IMR-90 (cell line): ENCODE measurements around the gene OTULINL. TPM values are rescaled to one million over a fixed set of nuclear protein-coding genes. Genes with fewer than 3 reads are reported as not detected.

Experiments used
- ATAC-seq: fragments of 200-7000 bp; cut with Tn5 transposase; 2 replicates; pipeline ENCODE4 v1.9.1; 2020; ENCODE audit warnings: low read depth, mild to moderate bottlenecking, moderate library complexity
- BruUV-seq: library from RNA; stranded (reverse); fragments of 400-500 nt; replicated peaks from 2 replicates; lab custom pipeline; 2021; lab: Mats Ljungman, UMichigan
- CTCF ChIA-PET: fragments of 300-600 bp; formaldehyde crosslinking; extraction: SDS; loops from one replicate; lab custom pipeline; 2021; ENCODE audit warnings: antibody characterized with exemption; lab: Yijun Ruan, JAX
- POLR2A ChIA-PET: fragments of 300-600 bp; sonication (Branson Sonifier 250); formaldehyde crosslinking; loops from one replicate; lab custom pipeline; 2022; ENCODE audit warnings: antibody characterized with exemption; ENCODE audit not compliant: unreplicated experiment; lab: Charles Lee
- DNase-seq: peaks from one replicate; pipeline ENCODE4 v3.0.0; 2013
- H2AFZ ChIP-seq: replicated peaks from 2 replicates; pipeline ENCODE3; 2013; ENCODE audit warnings: low read length, mild to moderate bottlenecking; ENCODE audit not compliant: poor library complexity
- H2AK5ac ChIP-seq: 2 replicates; pipeline ENCODE4 v1.6.1; 2013; ENCODE audit warnings: low read depth, low read length, inconsistent platforms
- H2AK9ac ChIP-seq: replicated peaks from 2 replicates; pipeline ENCODE3; 2013; ENCODE audit warnings: mild to moderate bottlenecking, low read depth, low read length, moderate library complexity; ENCODE audit not compliant: poor library complexity
- H2BK120ac ChIP-seq: 2 replicates; pipeline ENCODE4 v1.6.1; 2013; ENCODE audit warnings: low read depth, low read length, inconsistent platforms
- H2BK15ac ChIP-seq: 3 replicates; pipeline ENCODE4 v1.6.1; 2013; ENCODE audit warnings: low read depth, low read length, inconsistent platforms
- H2BK20ac ChIP-seq: 2 replicates; pipeline ENCODE4 v1.6.1; 2013; ENCODE audit warnings: low read depth, mild to moderate bottlenecking, inconsistent platforms, low read length, moderate library complexity
- H2BK5ac ChIP-seq: 2 replicates; pipeline ENCODE4 v1.6.1; 2013; ENCODE audit warnings: mild to moderate bottlenecking, low read depth, low read length, inconsistent platforms; ENCODE audit not compliant: poor library complexity, severe bottlenecking
- H3K14ac ChIP-seq: replicated peaks from 2 replicates; pipeline ENCODE4 v1.6.1; 2013; ENCODE audit warnings: low read depth, low read length, inconsistent platforms
- H3K18ac ChIP-seq: 2 replicates; pipeline ENCODE4 v1.6.1; 2013; ENCODE audit warnings: low read depth, low read length, control low read depth
- H3K23ac ChIP-seq: 2 replicates; pipeline ENCODE4 v1.6.1; 2013; ENCODE audit warnings: low read depth, low read length, inconsistent platforms
- H3K27ac ChIP-seq: 2 replicates; pipeline ENCODE4 v1.5.1; 2013; ENCODE audit warnings: mild to moderate bottlenecking, control low read depth, low read length; ENCODE audit not compliant: insufficient read depth
- H3K27me3 ChIP-seq: 2 replicates; pipeline ENCODE4 v1.6.1; 2013; ENCODE audit warnings: low read length; ENCODE audit not compliant: control insufficient read depth, insufficient read depth
- H3K36me3 ChIP-seq: 2 replicates; pipeline ENCODE4 v1.6.1; 2013; ENCODE audit warnings: low read length, mixed read lengths; ENCODE audit not compliant: control insufficient read depth, insufficient read depth
- H3K4ac ChIP-seq: 2 replicates; pipeline ENCODE4 v1.6.1; 2013; ENCODE audit warnings: low read depth, low read length, inconsistent platforms
- H3K4me1 ChIP-seq: 2 replicates; pipeline ENCODE4 v1.6.1; 2013; ENCODE audit warnings: low read length, mixed read lengths; ENCODE audit not compliant: control insufficient read depth, insufficient read depth
- H3K4me2 ChIP-seq: 2 replicates; pipeline ENCODE4 v1.6.1; 2013; ENCODE audit warnings: low read depth, mild to moderate bottlenecking, control low read depth, low read length, moderate library complexity
- H3K4me3 ChIP-seq: 2 replicates; pipeline ENCODE4 v1.5.1; 2013; ENCODE audit warnings: low read depth, mild to moderate bottlenecking, control low read depth, low read length, moderate library complexity; ENCODE audit not compliant: insufficient read depth
- H3K56ac ChIP-seq: 2 replicates; pipeline ENCODE4 v1.6.1; 2013; ENCODE audit warnings: low read length, inconsistent platforms; ENCODE audit not compliant: insufficient read depth; ENCODE audit errors: extremely low read depth
- H3K79me1 ChIP-seq, 2 experiments: 2 replicates each; pipeline ENCODE4 v1.6.1; 2013; ENCODE audit warnings: low read length in 2 of 2, inconsistent platforms in 1 of 2, low read depth in 1 of 2
- H3K9ac ChIP-seq: 2 replicates; pipeline ENCODE4 v1.6.1; 2013; ENCODE audit warnings: low read depth, low read length, control low read depth
- H3K9me1 ChIP-seq: 2 replicates; pipeline ENCODE4 v1.6.1; 2013; ENCODE audit warnings: low read length, inconsistent platforms; ENCODE audit not compliant: insufficient read depth
- H3K9me3 ChIP-seq: 2 replicates; pipeline ENCODE4 v1.6.1; 2013; ENCODE audit warnings: low read length; ENCODE audit not compliant: control insufficient read depth, insufficient read depth
- H4K20me1 ChIP-seq: 2 replicates; pipeline ENCODE4 v1.6.1; 2013; ENCODE audit warnings: low read length, inconsistent platforms; ENCODE audit not compliant: insufficient read depth
- H4K5ac ChIP-seq: 2 replicates; pipeline ENCODE4 v1.6.1; 2013; ENCODE audit warnings: mild to moderate bottlenecking, low read depth, low read length, control low read depth
- H4K8ac ChIP-seq, 2 experiments: 2 replicates each; pipeline ENCODE4 v1.6.1; 2013; ENCODE audit warnings: low read depth in 2 of 2, low read length in 2 of 2, control low read depth in 1 of 2, inconsistent platforms in 1 of 2
- H4K91ac ChIP-seq: 2 replicates; pipeline ENCODE4 v1.6.1; 2013; ENCODE audit warnings: low read depth, low read length, inconsistent platforms; ENCODE audit not compliant: insufficient read depth
- BHLHE40 ChIP-seq: fragments of 150-350 bp; IDR thresholded peaks from 2 replicates; pipeline ENCODE4 v1.6.1; 2016; ENCODE audit warnings: mild to moderate bottlenecking, low read depth, low read length
- CEBPB ChIP-seq: IDR thresholded peaks from 2 replicates; pipeline ENCODE4 v1.6.1; 2012; ENCODE audit warnings: low read depth, low read length, improper control_type of control experiment
- CHD1 ChIP-seq: IDR thresholded peaks from 2 replicates; pipeline ENCODE4 v1.6.1; 2012; ENCODE audit warnings: low read depth, low read length, improper control_type of control experiment
- CTCF ChIP-seq: conservative IDR thresholded peaks from 2 replicates; pipeline ENCODE4 v1.5.1; 2012; ENCODE audit warnings: mild to moderate bottlenecking, low read depth, low read length, improper control_type of control experiment
- ELK1 ChIP-seq: fragments of 150-350 bp; IDR thresholded peaks from 2 replicates; pipeline ENCODE4 v1.6.1; 2016; ENCODE audit warnings: low read depth, mild to moderate bottlenecking, low read length, moderate library complexity, borderline replicate concordance
- FOS ChIP-seq: fragments of 150-350 bp; IDR thresholded peaks from 2 replicates; pipeline ENCODE4 v1.6.1; 2016; ENCODE audit warnings: low read depth, low read length
- MAFK ChIP-seq: IDR thresholded peaks from 2 replicates; pipeline ENCODE4 v1.6.1; 2012; ENCODE audit warnings: low read depth, low read length, improper control_type of control experiment
- MAZ ChIP-seq: IDR thresholded peaks from 2 replicates; pipeline ENCODE4 v1.6.1; 2012; ENCODE audit warnings: low read depth, mild to moderate bottlenecking, low read length, improper control_type of control experiment, moderate library complexity, borderline replicate concordance
- MXI1 ChIP-seq: IDR thresholded peaks from 2 replicates; pipeline ENCODE4 v1.6.1; 2012; ENCODE audit warnings: low read depth, mild to moderate bottlenecking, low read length, moderate library complexity, borderline replicate concordance
- NFE2L2 ChIP-seq: fragments of 150-350 bp; IDR thresholded peaks from 2 replicates; pipeline ENCODE4 v1.6.1; 2016; ENCODE audit warnings: low read depth, mild to moderate bottlenecking, low read length
- POLR2A ChIP-seq: IDR thresholded peaks from 2 replicates; pipeline ENCODE4 v1.6.1; 2012; ENCODE audit warnings: mild to moderate bottlenecking, low read depth, low read length
- RAD21 ChIP-seq: IDR thresholded peaks from 2 replicates; pipeline ENCODE4 v1.6.1; 2012; ENCODE audit warnings: low read length, improper control_type of control experiment
- RCOR1 ChIP-seq: IDR thresholded peaks from 2 replicates; pipeline ENCODE4 v1.6.1; 2012; ENCODE audit warnings: mild to moderate bottlenecking, low read length, improper control_type of control experiment; ENCODE audit not compliant: insufficient replicate concordance
- RFX5 ChIP-seq: IDR thresholded peaks from 2 replicates; pipeline ENCODE4 v1.8.0; 2012; ENCODE audit warnings: low read depth, mild to moderate bottlenecking, low read length, moderate library complexity
- SMC3 ChIP-seq: fragments of 150-350 bp; IDR thresholded peaks from 2 replicates; pipeline ENCODE4 v1.6.1; 2016; ENCODE audit warnings: low read depth, mild to moderate bottlenecking, antibody characterized with exemption, low read length, moderate library complexity
- USF2 ChIP-seq: fragments of 150-350 bp; IDR thresholded peaks from 2 replicates; pipeline ENCODE4 v1.6.1; 2017; ENCODE audit warnings: mild to moderate bottlenecking, antibody characterized with exemption, low read length, low read depth
- WGBS, 2 experiments: methylation state at CpG; one replicate each; pipeline versions ENCODE4 v1.1.5 to v1.1.7; 2013; ENCODE audit warnings: missing lambda C conversion rate in 2 of 2; ENCODE audit not compliant: insufficient read length in 1 of 2; ENCODE audit errors: extremely low coverage in 2 of 2; 5-methylcytosine and 5-hydroxymethylcytosine counted together
- dilution Hi-C: fragments of 300-500 bp; cut with HindIII; formaldehyde crosslinking; loops from one replicate; pipeline ENCODE4 v1.14.3; 2018; ENCODE audit warnings: low sequenced_read_pairs; ENCODE audit not compliant: unreplicated experiment
- in situ Hi-C: fragments of 300-500 bp; cut with MboI; formaldehyde crosslinking; loops from 3 replicates; pipeline ENCODE4 v1.14.3; 2019; ENCODE audit warnings: low sequenced_read_pairs, inconsistent platforms, mixed read lengths
- intact Hi-C: fragments of 100-400 bp; cut with micrococcal nuclease; formaldehyde crosslinking; loops from 2 replicates; pipeline ENCODE4 v1.10.0; 2022
- polyA plus RNA-seq, 3 experiments: library from polyadenylated mRNA; depleted of rRNA; stranded (reverse); fragments of >200 nt; gene quantifications; 2 replicates each; pipeline ENCODE4 v1.2.3, GENCODE V29; 2012; ENCODE audit warnings: low replicate concordance in 1 of 3
- total RNA-seq: library from RNA; depleted of rRNA; stranded (reverse); fragments of >200 nt; gene quantifications from 2 replicates; pipeline ENCODE4 v1.2.3, GENCODE V29; 2012

OTULINL gene
- total and polyA plus RNA-seq, 2 of the 4 experiments (the other 2 are of a cell fraction) = 0.09 to 0.18 TPM

- no TSS peak for BruUV-seq
- CTCF ChIA-PET = no interaction called here
- in situ Hi-C loops = no loop called here
Observed at GRCh38 chr5:14574096-14574495, 7.5 kb upstream of the OTULINL start.

More at GRCh38 chr5:14574096-14574495, 7.5 kb upstream of the OTULINL start:
- dilution Hi-C loops (no loop called here), intact Hi-C loops (no loop called here)
- DNase-seq (no peak), ATAC-seq (no peak)
- no peak overlapping the region for H3K56ac ChIP-seq
- no peak overlapping the region for H2BK15ac ChIP-seq
- H2BK20ac ChIP-seq = no peak overlapping the region
- no peak overlapping the region for H3K14ac ChIP-seq
- H3K4me2 ChIP-seq = no peak overlapping the region
- H3K18ac ChIP-seq = no peak overlapping the region
- no peak overlapping the region for H2BK120ac ChIP-seq
- no peaks in the 10 kb centered on the region for H3K9me1 ChIP-seq
- no peak overlapping the region for H3K23ac ChIP-seq
- H4K8ac ChIP-seq = no peak overlapping the region
- WGBS, 2 experiments = no CpG with 5 or more reads among the region's 3 CpGs
- H2BK5ac ChIP-seq = no peak overlapping the region
- H3K9ac ChIP-seq = no peak overlapping the region
- POLR2A ChIA-PET = no interaction called here
- H2AK5ac ChIP-seq = no peak overlapping the region
- H3K4me3 ChIP-seq = no peak overlapping the region
- no peaks in the 10 kb centered on the region for H3K79me1 ChIP-seq
- TF ChIP-seq RCOR1 (no peak), RAD21 (no peak), POLR2A (no peak), BHLHE40 (no peak), ELK1 (no peak), CTCF (no peak), CHD1 (no peak), MXI1 (no peak), MAZ (no peak), CEBPB (no peak), RFX5 (no peak), NFE2L2 (no peak), SMC3 (no peak), USF2 (no peak), FOS (no peak), MAFK (no peak)
- H3K4ac ChIP-seq = no peak overlapping the region
- no peaks in the 10 kb centered on the region for H4K20me1 ChIP-seq
- H2AK9ac ChIP-seq = no peak overlapping the region
- no peaks in the 10 kb centered on the region for H3K4me1 ChIP-seq
- H4K5ac ChIP-seq = no peak overlapping the region
- H4K91ac ChIP-seq = no peak overlapping the region
- H3K36me3 ChIP-seq = no peaks in the 10 kb centered on the region
- H3K9me3 ChIP-seq = peaks cover 5% of the 10 kb centered on the region
- H3K27ac ChIP-seq = no peak overlapping the region
- H3K27me3 ChIP-seq = peaks cover 21% of the 10 kb centered on the region
- H2AFZ ChIP-seq = no peak overlapping the region
